ENCODE results near the gene MYOT.

The MYOT gene

GRCh38 chr5:137887831-137888230, 20.2 kb downstream of the MYOT start:
- Histone ChIP-seq H3K27ac (ENCODE audit: low read length) (no peak overlapping the region), H3K9me3 (ENCODE audit: insufficient read depth, low read depth, low read length) (no peaks in the 10 kb centered on the region), H3K36me3 (ENCODE audit: insufficient read depth, low read depth, low read length) (no peaks in the 10 kb centered on the region), H3K4me1 (ENCODE audit: insufficient read depth, low read length) (peaks cover 10% of the 10 kb centered on the region; the same call in 1 of the 2 replicates), H3K4me3 (ENCODE audit: low read length) (no peak overlapping the region), H3K27me3 (ENCODE audit: insufficient read depth, low read length) (no peaks in the 10 kb centered on the region), H3K9ac (ENCODE audit: low read depth, low read length) (no peak overlapping the region)

GRCh38 chr5:137888466-137888862, 20.8 kb downstream of the MYOT start:
- no peaks in the 10 kb centered on the region for H3K9me3 ChIP-seq (ENCODE audit: insufficient read depth, low read depth, low read length)
- peak overlapping the region; percentile 51; the same call in 1 of the 2 replicates for H3K4me3 ChIP-seq (ENCODE audit: low read length)
- no peaks in the 10 kb centered on the region for H3K27me3 ChIP-seq (ENCODE audit: insufficient read depth, low read length)
- no peaks in the 10 kb centered on the region for H3K36me3 ChIP-seq (ENCODE audit: insufficient read depth, low read depth, low read length)
- H3K27ac ChIP-seq (ENCODE audit: low read length): no peak overlapping the region
- peaks cover 10% of the 10 kb centered on the region; the same call in 1 of the 2 replicates for H3K4me1 ChIP-seq (ENCODE audit: insufficient read depth, low read length)
- peak overlapping the region; percentile 51; the same call in 1 of the 2 replicates for H3K9ac ChIP-seq (ENCODE audit: low read depth, low read length)

- H3K4me1 ChIP-seq (ENCODE audit: insufficient read depth, low read length): peaks cover 10% of the 10 kb centered on the region; the same call in 1 of the 2 replicates
- no peaks in the 10 kb centered on the region for H3K9me3 ChIP-seq (ENCODE audit: insufficient read depth, low read depth, low read length)
- H3K4me3 ChIP-seq (ENCODE audit: low read length): peak within 1 kb of the TSS; percentile 66
- H3K27ac ChIP-seq (ENCODE audit: low read length): no peak within 1 kb of the TSS
- H3K36me3 ChIP-seq (ENCODE audit: insufficient read depth, low read depth, low read length): no peaks in the 10 kb centered on the region
- no peaks in the 10 kb centered on the region for H3K27me3 ChIP-seq (ENCODE audit: insufficient read depth, low read length)
- H3K9ac ChIP-seq (ENCODE audit: low read depth, low read length): peak within 1 kb of the TSS; percentile 51; the same call in 1 of the 2 replicates
Measured at GRCh38 chr5:137888863-137889759, 21.5 kb downstream of the MYOT start, which contains the start of gene PKD2L2. Gene PKD2L2 (plus strand): TSS chr5:137889457. CDS start chr5:137889492, 35 bp downstream.

- Histone ChIP-seq H3K27me3 (ENCODE audit: insufficient read depth, low read length) (no peaks in the 10 kb centered on the region), H3K36me3 (ENCODE audit: insufficient read depth, low read depth, low read length) (no peaks in the 10 kb centered on the region), H3K4me1 (ENCODE audit: insufficient read depth, low read length) (peaks cover 10% of the 10 kb centered on the region; the same call in 1 of the 2 replicates), H3K9me3 (ENCODE audit: insufficient read depth, low read depth, low read length) (no peaks in the 10 kb centered on the region), H3K4me3 (ENCODE audit: low read length) (no peak overlapping the region), H3K9ac (ENCODE audit: low read depth, low read length) (no peak overlapping the region), H3K27ac (ENCODE audit: low read length) (no peak overlapping the region)
Measured at GRCh38 chr5:137890845-137891244, 23.2 kb downstream of the MYOT start.

GRCh38 chr5:137891849-137892248, 24.2 kb downstream of the MYOT start:
- H3K36me3 ChIP-seq (ENCODE audit: insufficient read depth, low read depth, low read length): no peaks in the 10 kb centered on the region
- no peak overlapping the region for H3K4me3 ChIP-seq (ENCODE audit: low read length)
- H3K27me3 ChIP-seq (ENCODE audit: insufficient read depth, low read length): no peaks in the 10 kb centered on the region
- peaks cover 10% of the 10 kb centered on the region; the same call in 1 of the 2 replicates for H3K4me1 ChIP-seq (ENCODE audit: insufficient read depth, low read length)
- no peaks in the 10 kb centered on the region for H3K9me3 ChIP-seq (ENCODE audit: insufficient read depth, low read depth, low read length)
- H3K27ac ChIP-seq (ENCODE audit: low read length): no peak overlapping the region
- no peak overlapping the region for H3K9ac ChIP-seq (ENCODE audit: low read depth, low read length)

- H3K9me3 ChIP-seq (ENCODE audit: insufficient read depth, low read depth, low read length): no peaks in the 10 kb centered on the region
- no peak overlapping the region for H3K4me3 ChIP-seq (ENCODE audit: low read length)
- H3K27ac ChIP-seq (ENCODE audit: low read length): no peak overlapping the region
- H3K36me3 ChIP-seq (ENCODE audit: insufficient read depth, low read depth, low read length): no peaks in the 10 kb centered on the region
- H3K4me1 ChIP-seq (ENCODE audit: insufficient read depth, low read length): peaks cover under 1% of the 10 kb centered on the region; the same call in 1 of the 2 replicates
- H3K27me3 ChIP-seq (ENCODE audit: insufficient read depth, low read length): no peaks in the 10 kb centered on the region
- H3K9ac ChIP-seq (ENCODE audit: low read depth, low read length): no peak overlapping the region
Measured at GRCh38 chr5:137894586-137894985, 26.9 kb downstream of the MYOT start.

- Histone ChIP-seq H3K27ac (ENCODE audit: low read length) (no peak overlapping the region), H3K9ac (ENCODE audit: low read depth, low read length) (no peak overlapping the region), H3K36me3 (ENCODE audit: insufficient read depth, low read depth, low read length) (no peaks in the 10 kb centered on the region), H3K4me3 (ENCODE audit: low read length) (no peak overlapping the region), H3K9me3 (ENCODE audit: insufficient read depth, low read depth, low read length) (no peaks in the 10 kb centered on the region), H3K27me3 (ENCODE audit: insufficient read depth, low read length) (no peaks in the 10 kb centered on the region), H3K4me1 (ENCODE audit: insufficient read depth, low read length) (no peaks in the 10 kb centered on the region)
Measured at GRCh38 chr5:137896560-137896959, 28.9 kb downstream of the MYOT start.

GRCh38 chr5:137899493-137899892, 31.8 kb downstream of the MYOT start:
- Histone ChIP-seq H3K9ac (ENCODE audit: low read depth, low read length) (no peak overlapping the region), H3K9me3 (ENCODE audit: insufficient read depth, low read depth, low read length) (no peaks in the 10 kb centered on the region), H3K27me3 (ENCODE audit: insufficient read depth, low read length) (no peaks in the 10 kb centered on the region), H3K4me1 (ENCODE audit: insufficient read depth, low read length) (no peaks in the 10 kb centered on the region), H3K36me3 (ENCODE audit: insufficient read depth, low read depth, low read length) (no peaks in the 10 kb centered on the region), H3K4me3 (ENCODE audit: low read length) (no peak overlapping the region), H3K27ac (ENCODE audit: low read length) (no peak overlapping the region)

- no peaks in the 10 kb centered on the region for H3K27me3 ChIP-seq (ENCODE audit: insufficient read depth, low read length)
- H3K36me3 ChIP-seq (ENCODE audit: insufficient read depth, low read depth, low read length): no peaks in the 10 kb centered on the region
- no peak overlapping the region for H3K4me3 ChIP-seq (ENCODE audit: low read length)
- no peak overlapping the region for H3K27ac ChIP-seq (ENCODE audit: low read length)
- H3K9me3 ChIP-seq (ENCODE audit: insufficient read depth, low read depth, low read length): no peaks in the 10 kb centered on the region
- H3K9ac ChIP-seq (ENCODE audit: low read depth, low read length): no peak overlapping the region
- no peaks in the 10 kb centered on the region for H3K4me1 ChIP-seq (ENCODE audit: insufficient read depth, low read length)
Measured at GRCh38 chr5:137901011-137901817, 33.6 kb downstream of the MYOT start.

GRCh38 chr5:137902408-137903133, 34.9 kb downstream of the MYOT start:
- no peaks in the 10 kb centered on the region for H3K9me3 ChIP-seq (ENCODE audit: insufficient read depth, low read depth, low read length)
- no peak overlapping the region for H3K4me3 ChIP-seq (ENCODE audit: low read length)
- H3K36me3 ChIP-seq (ENCODE audit: insufficient read depth, low read depth, low read length): no peaks in the 10 kb centered on the region
- H3K4me1 ChIP-seq (ENCODE audit: insufficient read depth, low read length): no peaks in the 10 kb centered on the region
- no peaks in the 10 kb centered on the region for H3K27me3 ChIP-seq (ENCODE audit: insufficient read depth, low read length)
- no peak overlapping the region for H3K9ac ChIP-seq (ENCODE audit: low read depth, low read length)
- no peak overlapping the region for H3K27ac ChIP-seq (ENCODE audit: low read length)

- Histone ChIP-seq H3K9ac (ENCODE audit: low read depth, low read length) (no peak overlapping the region), H3K4me1 (ENCODE audit: insufficient read depth, low read length) (no peaks in the 10 kb centered on the region)
Measured at GRCh38 chr5:137914758-137915157, 47.1 kb downstream of the MYOT start.

More at GRCh38 chr5:137914758-137915157, 47.1 kb downstream of the MYOT start:
- Histone ChIP-seq H3K27me3 (ENCODE audit: insufficient read depth, low read length) (no peaks in the 10 kb centered on the region), H3K27ac (ENCODE audit: low read length) (no peak overlapping the region), H3K36me3 (ENCODE audit: insufficient read depth, low read depth, low read length) (no peaks in the 10 kb centered on the region), H3K9me3 (ENCODE audit: insufficient read depth, low read depth, low read length) (no peaks in the 10 kb centered on the region; the same call in none of the 2 replicates), H3K4me3 (ENCODE audit: low read length) (no peak overlapping the region)
